Effector CD8-positive, alpha-beta T cell (primary cell): ENCODE data around the gene MTMR11.
"Not testable (repeated sequence)": the region's sequence is repeated elsewhere in the genome, so short reads cannot be mapped to it uniquely, and the experiment has no call there.

Source experiments
- DNase-seq: peaks from one replicate; lab custom pipeline; 2025; lab: John Stamatoyannopoulos, UW
- total RNA-seq, 4 experiments: gene quantifications; one replicate each; lab custom pipeline; 2026; lab: John Stamatoyannopoulos, UW

The MTMR11 gene
- 1.9 to 5.1 (median 3.6) reads per million in 4 experiments for total RNA-seq

DNA sequence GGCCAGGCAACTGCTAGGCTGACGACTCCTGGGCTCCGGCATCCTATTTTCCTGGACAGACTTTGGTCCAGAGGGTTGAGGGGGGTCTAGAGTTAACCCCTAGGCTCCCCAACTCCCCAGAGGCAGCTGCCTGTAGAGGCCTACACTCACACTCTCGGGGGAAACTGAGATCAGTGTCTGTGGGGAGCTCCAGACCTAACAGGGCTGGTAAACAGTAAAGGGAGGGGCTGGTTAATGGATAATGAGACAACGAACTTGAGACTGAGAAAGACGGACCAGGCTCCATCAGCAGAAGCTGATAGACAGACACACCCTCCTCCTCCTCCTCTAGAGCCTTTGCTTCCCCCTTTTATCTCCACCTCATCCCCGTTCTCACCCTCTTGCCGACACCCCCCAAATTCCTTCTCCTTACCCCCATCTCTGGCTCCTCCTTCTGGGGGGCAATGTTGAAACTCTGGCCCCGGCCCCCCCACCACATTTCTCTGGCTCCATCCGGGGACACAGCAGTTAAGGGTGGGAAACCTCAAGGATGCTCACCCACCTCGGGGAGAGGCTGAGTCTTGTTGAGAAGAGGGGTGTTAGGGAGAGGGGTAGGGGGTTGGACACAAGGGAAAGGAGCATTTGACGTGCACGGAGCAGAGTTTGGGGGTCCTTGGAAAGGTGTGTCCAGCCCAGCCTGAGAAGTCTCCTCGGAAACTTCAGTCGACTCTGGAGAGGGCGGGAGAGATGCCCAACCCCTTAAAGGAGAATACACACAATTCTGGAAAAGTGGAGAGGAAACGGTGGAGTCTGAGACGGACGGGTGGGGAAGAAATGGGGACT lies at the start of gene MTMR11:
Gene MTMR11 (minus strand): TSS at position 710 of the 822 bp plus-strand sequence. CDS start 232 bp downstream, at position 478.
- no peak for DNase-seq

- DNase-seq: no peak
These were observed 43.4 kb upstream of the MTMR11 start for GRCh38 chr1:149979972-149980540.

DNA sequence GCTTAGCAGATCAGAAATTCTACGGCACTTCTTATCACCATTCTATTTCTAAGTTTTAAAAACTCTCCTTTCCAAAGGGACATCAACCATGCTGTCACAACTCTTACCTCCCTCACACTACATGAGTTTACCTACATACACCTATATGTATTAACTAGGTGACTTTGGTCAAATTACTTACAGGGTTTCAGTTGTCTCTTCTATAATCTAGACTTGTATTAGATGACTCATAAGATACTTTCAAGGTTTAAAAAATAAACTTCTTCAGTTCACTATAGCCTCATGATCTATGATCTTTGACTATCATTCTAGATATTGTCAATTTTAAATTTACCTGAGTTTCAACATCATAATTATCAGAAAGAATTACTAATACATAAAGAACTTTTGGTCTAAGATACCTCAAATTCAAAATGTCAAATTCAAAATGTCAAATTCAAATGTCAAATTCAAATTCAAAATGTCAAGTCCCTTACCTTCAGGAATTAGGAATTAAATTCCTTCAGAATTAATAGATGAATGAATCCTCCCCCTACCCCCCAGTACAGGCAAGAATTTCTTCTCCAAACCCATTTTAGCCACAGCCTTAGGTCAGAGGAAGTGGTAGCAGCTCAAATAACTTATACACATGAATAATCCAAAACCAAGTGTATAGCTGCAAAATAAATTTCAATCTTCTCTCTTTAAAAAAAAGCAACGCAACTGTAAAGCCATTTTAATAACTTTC lies 42.7 kb upstream of the MTMR11 start:
- no peak for DNase-seq

DNA sequence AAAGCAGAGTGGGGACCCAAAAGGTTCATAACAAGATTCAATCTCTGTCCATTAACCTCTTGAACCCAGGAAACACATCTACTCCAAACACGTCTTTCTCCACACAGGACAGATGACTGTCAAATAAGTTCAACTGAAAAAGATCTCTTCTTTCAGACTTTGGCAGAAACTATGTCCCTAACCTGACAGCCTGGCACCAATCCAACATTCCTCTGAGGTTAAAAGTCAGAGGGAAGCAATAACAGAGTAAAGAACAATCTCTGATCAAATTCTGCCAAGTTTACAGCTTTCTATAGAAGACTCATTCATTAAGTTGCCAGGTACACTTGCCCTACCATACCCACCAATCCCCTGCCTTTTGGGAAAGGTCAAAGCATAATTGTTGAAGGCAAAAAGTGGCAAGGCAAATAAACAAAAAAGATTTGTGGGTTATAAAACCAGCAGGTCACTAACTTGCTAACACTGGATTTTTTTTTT lies 41.9 kb upstream of the MTMR11 start:
- no peak for DNase-seq

GRCh38 chr1:149977345-149977744 lies 40.7 kb upstream of the MTMR11 start:
- DNase-seq: no peak

DNA sequence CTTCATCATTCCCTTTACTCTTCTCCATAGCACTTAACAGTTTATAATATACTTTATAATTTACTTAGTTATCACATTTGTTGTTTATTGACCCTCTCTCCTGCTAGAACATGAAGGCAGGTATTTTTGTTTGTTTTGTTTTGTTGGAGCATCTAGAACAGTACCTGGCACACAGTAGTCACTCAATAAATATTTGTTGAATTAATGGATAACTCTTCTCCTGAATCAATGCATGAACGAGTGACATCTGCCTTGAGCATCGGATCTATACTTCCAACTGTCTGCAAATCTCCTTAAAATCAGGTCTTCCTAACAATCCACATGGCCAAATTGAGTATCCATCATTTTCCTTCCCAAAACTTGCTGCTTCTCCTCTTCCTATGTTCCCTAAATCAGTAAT lies 35.9 kb upstream of the MTMR11 start:
- DNase-seq: no peak

- DNase-seq: no peak
These were observed 31.0 kb upstream of the MTMR11 start for GRCh38 chr1:149967646-149968045.

- no peak for DNase-seq
These were observed 30.4 kb upstream of the MTMR11 start for GRCh38 chr1:149967041-149967440.

- no peak for DNase-seq
These were observed 29.7 kb upstream of the MTMR11 start for GRCh38 chr1:149966405-149966804.

GRCh38 chr1:149965440-149965839 lies 28.8 kb upstream of the MTMR11 start:
- no peak for DNase-seq

GRCh38 chr1:149963358-149963757 lies 26.7 kb upstream of the MTMR11 start:
- DNase-seq: no peak

- DNase-seq: no peak
These were observed 26.1 kb upstream of the MTMR11 start for GRCh38 chr1:149962736-149963135.

DNA sequence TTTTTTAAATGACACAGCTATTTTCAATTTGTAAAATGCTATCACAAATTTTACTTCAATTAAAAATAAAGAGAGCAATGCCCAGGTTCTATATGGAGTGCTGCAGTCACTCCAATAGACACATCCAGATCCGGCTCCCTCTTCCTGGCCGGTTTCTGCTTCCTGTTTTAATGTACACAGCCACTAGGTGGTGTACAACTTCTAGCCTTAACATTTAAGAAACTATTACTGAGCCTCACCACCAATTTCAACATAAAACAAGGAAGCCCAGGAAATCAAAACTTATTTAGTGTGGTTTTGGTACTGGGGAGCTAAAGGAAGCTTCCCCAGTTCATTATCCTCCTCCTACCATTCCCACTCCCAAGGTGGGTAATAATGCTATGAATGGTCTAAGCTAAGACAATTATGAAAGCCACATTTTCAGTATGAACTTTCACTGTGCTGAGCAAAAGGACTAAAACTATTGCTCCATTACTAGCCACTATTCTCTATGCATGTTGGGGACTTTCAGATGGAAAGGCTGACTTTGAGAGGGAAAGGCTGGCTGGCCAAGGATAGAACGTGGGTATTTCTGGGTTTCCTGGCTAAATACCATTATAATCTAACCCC lies 25.5 kb upstream of the MTMR11 start:
- DNase-seq: peak; percentile 3

GRCh38 chr1:149957548-149957947 lies 20.9 kb upstream of the MTMR11 start:
- DNase-seq: not testable (repeated sequence)

- no peak for DNase-seq
These were observed 13.2 kb upstream of the MTMR11 start for GRCh38 chr1:149949911-149950310.

GRCh38 chr1:149945206-149945605 lies 8.5 kb upstream of the MTMR11 start:
- DNase-seq: no peak

- no peak for DNase-seq
These were observed 6.2 kb upstream of the MTMR11 start for GRCh38 chr1:149942885-149943284.

DNA sequence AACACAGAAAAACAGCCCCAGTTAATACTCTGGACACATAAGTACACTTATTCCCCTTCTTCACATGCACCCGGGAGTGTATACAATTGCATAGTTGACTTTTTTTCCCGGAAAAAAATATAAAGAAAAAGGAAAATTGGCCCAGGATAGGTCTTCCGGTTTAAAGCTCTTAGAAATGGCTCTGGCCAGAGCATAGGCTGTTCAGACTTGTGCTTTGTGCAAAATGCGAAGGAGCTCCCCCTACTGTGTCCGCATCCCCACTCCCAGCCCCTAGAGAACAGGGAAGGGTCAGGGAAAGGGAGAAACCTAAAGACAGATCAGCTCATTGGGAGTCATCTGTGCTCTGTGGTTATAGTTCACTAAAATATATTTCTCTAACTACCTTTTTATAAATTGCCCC lies 5.5 kb upstream of the MTMR11 start:
- DNase-seq: no peak

DNA sequence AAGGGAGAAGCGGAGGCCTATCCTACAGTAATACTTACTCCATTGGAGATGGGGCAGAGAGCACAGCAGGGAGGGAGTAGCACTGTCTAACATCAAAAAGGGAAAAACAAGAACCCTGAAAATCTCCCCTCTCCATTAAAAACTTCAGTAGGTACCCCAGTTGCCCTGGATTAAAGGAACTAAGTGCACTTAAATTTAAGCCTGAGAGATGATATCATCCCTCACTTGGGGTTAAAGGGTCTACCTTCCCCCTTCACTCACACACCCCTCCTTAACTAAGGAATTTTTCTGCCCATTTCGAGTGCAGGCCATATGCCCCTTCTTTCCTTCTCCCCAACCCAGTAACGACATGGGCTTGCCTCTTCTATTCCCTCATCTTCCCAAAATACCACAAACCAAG lies 3.7 kb upstream of the MTMR11 start:
- no peak for DNase-seq

DNA sequence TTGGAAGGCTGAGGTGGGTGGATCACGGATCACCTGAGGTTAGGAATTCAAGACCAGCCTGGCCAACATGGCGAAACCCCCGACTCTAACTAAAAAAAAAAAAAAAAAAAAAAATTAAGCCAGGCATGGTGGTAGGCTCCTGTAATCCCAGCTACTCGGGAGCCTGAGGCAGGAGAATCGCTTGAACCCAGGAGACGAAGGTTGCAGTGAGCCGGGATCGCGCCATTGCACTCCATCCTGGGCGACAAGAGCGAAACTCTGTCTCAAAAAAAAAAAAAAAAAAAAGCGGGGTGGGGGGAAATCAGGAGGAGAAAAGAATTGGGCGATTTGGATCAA lies 2.0 kb upstream of the MTMR11 start:
- DNase-seq: not testable (repeated sequence)

GRCh38 chr1:149937759-149938158 lies 1.1 kb upstream of the MTMR11 start:
- DNase-seq: no peak

GRCh38 chr1:149936992-149937705 lies 470 bp upstream of the MTMR11 start:
- no peak for DNase-seq
